ENCODE data around the gene SPDYE6.
"Not testable (repeated sequence)": the region's sequence is repeated elsewhere in the genome, so short reads cannot be mapped to it uniquely, and the experiment has no call there.

- TF ChIP-seq CTCF (IDR thresholded peaks at IDR 0.05; ENCODE audit: insufficient read depth, low read length, poor library complexity, severe bottlenecking); EZH2phosphoT487 (conservative IDR thresholded peaks at IDR 0.05; ENCODE audit: low read length): not testable (repeated sequence)
These were observed 9.3 kb downstream of the SPDYE6 start for GRCh38 chr7:102346983-102347382.

Measured in SU-DHL-6 (cell line).